HepG2 (cell line): Measurements from ENCODE around the gene MMS19.

Source experiments
- ARNT ChIP-seq: fragments of 450-650 bp; IDR thresholded peaks from 2 replicates; pipeline ENCODE4 v1.6.1; 2017
- BRCA1 ChIP-seq: sonication (generic); formaldehyde crosslinking; IDR thresholded peaks from 2 replicates; pipeline ENCODE4 v1.4.0; 2020; ENCODE audit warnings: missing genetic modification reagents
- EZH2 ChIP-seq: conservative IDR thresholded peaks from 2 replicates; pipeline ENCODE4 v1.6.1; 2012; ENCODE audit warnings: mild to moderate bottlenecking, low read depth, low read length, moderate library complexity
- HDAC2 ChIP-seq: sonication (generic); formaldehyde crosslinking; IDR thresholded peaks from 2 replicates; pipeline ENCODE4 v1.4.0; 2020; ENCODE audit warnings: missing genetic modification reagents
- HDAC6 ChIP-seq: fragments of 200-600 bp; sonication (generic); IDR thresholded peaks from 2 replicates; pipeline ENCODE4 v1.7.0; 2017; ENCODE audit warnings: mild to moderate bottlenecking, antibody characterized with exemption, low read length, low read depth
- KDM5A ChIP-seq: fragments of 200-600 bp; sonication (generic); IDR thresholded peaks from 2 replicates; pipeline ENCODE4 v1.7.0; 2018; ENCODE audit warnings: antibody characterized with exemption, mild to moderate bottlenecking, low read length, borderline replicate concordance
- MAX ChIP-seq: IDR thresholded peaks from 2 replicates; pipeline ENCODE4 v1.6.1; 2012; ENCODE audit warnings: inconsistent platforms
- PHF8 ChIP-seq: sonication (generic); formaldehyde crosslinking; IDR thresholded peaks from 2 replicates; pipeline ENCODE4 v1.5.0; 2020; ENCODE audit warnings: missing genetic modification reagents
- TIGD3 ChIP-seq: sonication (generic); formaldehyde crosslinking; IDR thresholded peaks from 2 replicates; pipeline ENCODE4 v1.5.1; 2020; ENCODE audit warnings: mild to moderate bottlenecking, missing genetic modification reagents, borderline replicate concordance
- ZEB1 ChIP-seq: IDR thresholded peaks from 2 replicates; pipeline ENCODE4 v1.6.1; 2012; ENCODE audit warnings: mild to moderate bottlenecking, low read depth, inconsistent platforms; ENCODE audit not compliant: insufficient replicate concordance
- ZNF224 ChIP-seq: sonication (generic); formaldehyde crosslinking; IDR thresholded peaks from 2 replicates; pipeline ENCODE4 v1.5.0; 2020; ENCODE audit warnings: mild to moderate bottlenecking, missing genetic modification reagents
- TF ChIP-seq, protein P1 (sequence below): sonication (generic); formaldehyde crosslinking; IDR thresholded peaks from 2 replicates; pipeline ENCODE4 v1.5.0; 2020; ENCODE audit warnings: mild to moderate bottlenecking, missing genetic modification reagents, moderate library complexity

DNA sequence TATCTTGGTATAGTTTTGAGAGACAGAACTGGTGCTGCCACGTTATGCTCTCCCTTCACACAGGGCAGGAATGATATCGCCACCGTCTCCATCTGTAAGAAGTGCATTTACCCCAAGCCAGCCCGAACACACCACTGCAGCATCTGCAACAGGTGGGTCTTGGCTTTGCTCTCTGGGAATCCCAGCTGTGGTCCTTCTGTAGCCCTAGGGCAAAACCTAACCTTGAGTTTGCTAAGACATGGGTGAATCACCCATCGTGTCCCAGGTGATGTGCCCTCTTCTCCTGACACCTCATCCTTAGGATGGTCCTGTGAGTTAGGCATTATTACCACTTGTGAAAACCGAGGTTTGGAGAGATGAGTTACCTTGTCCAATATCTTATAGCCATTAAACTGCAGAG lies 45.9 kb downstream of the MMS19 start:
- TF ChIP-seq HDAC2 (CRISPR knock-in tag) (no peak), HDAC6 (no peak), EZH2 (no peak), ARNT (no peak), ZNF224 (CRISPR knock-in tag) (no peak), PHF8 (CRISPR knock-in tag) (no peak), TIGD3 (CRISPR knock-in tag) (no peak), MAX (no peak), BRCA1 (CRISPR knock-in tag) (no peak), KDM5A (no peak), ZEB1 (no peak)
- TF ChIP-seq, protein P1, sequence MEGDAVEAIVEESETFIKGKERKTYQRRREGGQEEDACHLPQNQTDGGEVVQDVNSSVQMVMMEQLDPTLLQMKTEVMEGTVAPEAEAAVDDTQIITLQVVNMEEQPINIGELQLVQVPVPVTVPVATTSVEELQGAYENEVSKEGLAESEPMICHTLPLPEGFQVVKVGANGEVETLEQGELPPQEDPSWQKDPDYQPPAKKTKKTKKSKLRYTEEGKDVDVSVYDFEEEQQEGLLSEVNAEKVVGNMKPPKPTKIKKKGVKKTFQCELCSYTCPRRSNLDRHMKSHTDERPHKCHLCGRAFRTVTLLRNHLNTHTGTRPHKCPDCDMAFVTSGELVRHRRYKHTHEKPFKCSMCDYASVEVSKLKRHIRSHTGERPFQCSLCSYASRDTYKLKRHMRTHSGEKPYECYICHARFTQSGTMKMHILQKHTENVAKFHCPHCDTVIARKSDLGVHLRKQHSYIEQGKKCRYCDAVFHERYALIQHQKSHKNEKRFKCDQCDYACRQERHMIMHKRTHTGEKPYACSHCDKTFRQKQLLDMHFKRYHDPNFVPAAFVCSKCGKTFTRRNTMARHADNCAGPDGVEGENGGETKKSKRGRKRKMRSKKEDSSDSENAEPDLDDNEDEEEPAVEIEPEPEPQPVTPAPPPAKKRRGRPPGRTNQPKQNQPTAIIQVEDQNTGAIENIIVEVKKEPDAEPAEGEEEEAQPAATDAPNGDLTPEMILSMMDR (CRISPR knock-in tag) = no peak
